ENCODE measurements around the gene UBE2N.

The UBE2N gene

DNA sequence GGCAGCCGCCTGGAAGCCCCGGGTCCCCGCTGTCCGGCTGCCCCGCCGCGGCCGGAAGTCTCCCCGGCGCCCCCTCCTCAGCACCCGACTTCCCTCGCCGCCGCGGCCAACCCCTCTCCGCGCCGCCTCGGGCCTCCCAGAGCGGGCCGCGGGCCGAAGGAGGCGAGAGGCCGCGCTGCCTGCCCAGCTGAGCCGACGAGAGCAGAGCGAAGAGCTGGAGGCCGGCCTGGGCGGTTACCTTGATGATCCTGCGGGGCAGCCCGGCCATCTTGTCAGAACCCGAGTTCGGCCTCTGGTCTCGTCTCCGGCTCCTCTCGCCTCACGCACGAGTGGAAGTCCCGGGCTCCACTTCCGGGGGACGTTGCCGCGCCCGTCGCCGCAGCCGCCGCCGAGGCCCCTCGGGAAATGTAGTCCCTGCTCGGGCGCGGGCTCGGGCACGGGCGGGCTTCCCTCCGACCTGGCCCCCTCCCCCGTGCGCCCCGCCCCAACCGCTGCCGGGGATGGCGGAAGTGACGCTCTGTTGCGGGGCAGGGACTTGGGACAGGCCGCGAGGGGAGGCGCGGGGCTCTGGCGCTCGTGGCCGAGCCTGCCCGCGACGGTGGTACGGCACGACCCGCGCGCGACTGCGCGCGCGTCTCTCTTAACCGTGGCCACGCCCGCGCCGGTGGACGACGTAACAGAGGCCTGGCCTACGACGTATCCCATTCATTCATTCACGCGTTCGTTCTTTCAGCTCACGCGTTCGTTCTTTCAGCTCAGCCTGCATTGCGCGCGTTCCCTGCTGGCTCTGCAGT lies at the start of gene UBE2N:
Gene UBE2N, minus strand, starts transcription at position 331 of the 794 bp plus-strand sequence. Its CDS starts 63 bp downstream, at position 268.
- DNase-seq (ENCODE audit: low read depth in 1 of 2, low spot score in 1 of 2) = peak; percentile 91 to 96

DNA sequence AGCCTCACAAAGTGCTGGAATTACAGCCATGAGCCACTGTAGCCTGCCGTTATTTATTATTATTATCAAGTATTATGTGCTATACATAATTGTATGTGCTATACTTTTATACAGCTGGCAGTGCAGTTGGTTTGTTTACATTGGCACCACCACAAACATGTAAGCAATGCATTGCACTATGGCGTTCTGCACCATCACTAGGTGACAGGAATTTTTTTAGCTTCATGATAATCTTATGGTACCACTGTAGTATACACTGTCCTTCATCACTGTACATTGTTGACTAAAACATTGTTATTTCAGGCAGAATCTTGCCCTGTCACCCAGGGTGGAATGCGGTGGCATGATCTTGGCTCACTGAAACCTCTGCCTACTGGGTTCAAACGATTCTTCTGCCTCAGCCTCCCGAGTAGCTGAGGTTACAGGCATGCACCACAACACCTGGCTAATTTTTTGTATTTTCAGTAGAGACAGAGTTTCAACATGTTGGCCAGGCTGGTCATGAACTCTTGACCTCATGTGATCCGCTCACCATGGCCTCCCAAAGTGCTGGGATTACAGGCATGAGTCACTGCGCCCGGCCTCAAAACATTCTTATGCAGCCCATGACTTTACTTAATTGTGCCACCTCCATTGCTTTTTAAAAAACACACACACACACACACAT lies 42.7 kb upstream of the UBE2N start:
- no peak for DNase-seq (ENCODE audit: low read depth in 1 of 2, low spot score in 1 of 2)

DNA sequence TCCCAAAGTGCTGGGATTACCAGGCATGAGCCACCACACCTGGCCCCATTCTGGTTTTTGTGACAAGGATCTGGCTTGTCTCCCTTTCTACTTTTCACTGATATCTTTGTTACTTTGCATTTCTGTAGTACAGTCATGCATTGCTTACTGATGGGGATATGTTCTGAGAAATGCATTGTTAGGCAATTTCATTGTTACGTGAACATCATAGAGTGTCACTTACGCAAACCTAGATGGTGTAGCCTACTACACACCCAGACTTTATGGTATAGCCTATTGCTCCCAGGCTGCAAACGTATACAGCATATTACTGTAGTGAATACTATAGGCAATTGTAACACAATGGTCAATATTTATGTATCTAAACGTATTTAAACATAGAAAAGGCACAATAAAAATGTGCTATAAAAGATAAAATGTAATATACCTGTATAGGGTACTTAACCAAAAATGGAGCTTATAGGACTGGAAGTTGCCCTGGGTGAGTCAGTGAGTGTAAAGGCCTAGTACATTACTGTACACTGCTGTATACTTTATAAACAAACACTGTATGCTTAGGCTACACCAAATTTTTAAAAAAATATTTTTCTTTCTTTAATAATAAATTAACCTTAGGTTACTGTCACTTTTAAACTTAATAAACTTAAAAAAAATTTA lies 41.5 kb upstream of the UBE2N start:
- DNase-seq (ENCODE audit: low read depth in 1 of 2, low spot score in 1 of 2) = no peak

- no peak for DNase-seq (ENCODE audit: low read depth in 1 of 2, low spot score in 1 of 2)
Measured at GRCh38 chr12:93482721-93483120, 41.0 kb upstream of the UBE2N start.

DNA sequence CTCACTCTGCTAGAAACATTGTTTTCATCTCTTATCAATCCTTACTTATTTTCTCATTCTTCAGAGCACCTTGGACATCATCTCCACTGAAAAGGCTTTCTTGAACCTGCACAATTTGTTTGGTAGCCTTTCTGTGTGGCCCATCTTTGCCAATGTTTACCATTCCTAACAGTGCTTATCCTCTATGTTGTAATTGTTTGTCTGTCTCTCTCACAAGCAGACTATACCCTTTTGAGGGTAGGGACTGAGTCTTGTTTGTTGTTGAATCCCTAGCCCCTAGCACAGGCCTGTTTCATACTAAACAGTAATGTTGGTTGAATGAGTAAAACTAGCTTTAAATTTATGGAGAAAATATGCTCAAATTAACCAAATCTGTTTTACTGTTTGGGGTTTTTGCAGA lies 34.8 kb upstream of the UBE2N start:
- DNase-seq (ENCODE audit: low read depth in 1 of 2, low spot score in 1 of 2) = no peak

DNA sequence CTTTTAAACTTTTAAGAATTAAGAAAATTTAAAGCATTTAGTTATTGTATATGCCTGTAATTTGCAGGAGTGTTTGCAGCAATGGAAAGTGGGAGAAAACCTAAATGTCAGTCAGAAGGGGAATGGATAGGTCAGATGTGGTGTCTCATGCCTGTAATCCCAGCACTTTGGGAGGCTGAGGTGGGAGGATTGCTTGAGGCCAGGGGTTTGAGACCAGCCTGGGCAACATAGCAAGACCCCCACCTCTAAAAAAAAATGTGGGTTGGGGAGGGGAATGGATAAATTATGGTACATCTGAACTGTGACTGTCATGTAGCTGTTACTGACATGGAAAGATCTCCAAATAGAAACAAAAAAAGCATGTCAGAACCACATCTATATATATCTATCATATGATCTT lies 27.6 kb upstream of the UBE2N start:
- no peak for DNase-seq (ENCODE audit: low read depth in 1 of 2, low spot score in 1 of 2)

DNA sequence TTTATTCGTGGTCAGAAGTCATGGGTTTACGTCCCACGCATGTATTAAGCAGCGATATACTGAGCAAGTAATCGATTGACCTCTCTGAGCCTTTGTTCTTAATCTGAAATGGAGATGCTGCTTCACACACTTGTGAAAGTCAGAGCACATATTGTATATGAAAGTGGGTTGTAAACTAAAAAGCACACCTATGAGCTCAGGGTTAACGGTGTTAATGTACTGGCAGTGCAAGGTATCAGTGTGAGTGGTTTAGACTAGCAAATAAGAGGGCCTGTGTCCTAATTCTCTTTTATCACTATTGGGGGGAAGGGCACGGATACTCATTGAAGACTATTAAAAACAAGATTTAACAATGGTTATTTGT lies 26.2 kb upstream of the UBE2N start:
- DNase-seq (ENCODE audit: low read depth in 1 of 2, low spot score in 1 of 2) = no peak

- peak; percentile 83 to 91 for DNase-seq (ENCODE audit: low read depth in 1 of 2, low spot score in 1 of 2)
Measured at GRCh38 chr12:93467351-93468007, 25.7 kb upstream of the UBE2N start, which contains the start of gene MRPL42. MRPL42 (plus strand) TSS chr12:93467514; CDS start chr12:93469286, 1,772 bp downstream.

- DNase-seq (ENCODE audit: low read depth in 1 of 2, low spot score in 1 of 2) = no peak
Measured at GRCh38 chr12:93466625-93467350, 25.0 kb upstream of the UBE2N start.

- no peak for DNase-seq (ENCODE audit: low read depth in 1 of 2, low spot score in 1 of 2)
Measured at GRCh38 chr12:93465841-93466240, 24.1 kb upstream of the UBE2N start.

GRCh38 chr12:93461503-93461902 lies 19.8 kb upstream of the UBE2N start:
- DNase-seq (ENCODE audit: low read depth in 1 of 2, low spot score in 1 of 2) = no peak

GRCh38 chr12:93460902-93461301 lies 19.2 kb upstream of the UBE2N start:
- DNase-seq (ENCODE audit: low read depth in 1 of 2, low spot score in 1 of 2) = no peak

GRCh38 chr12:93460003-93460402 lies 18.3 kb upstream of the UBE2N start:
- DNase-seq (ENCODE audit: low read depth in 1 of 2, low spot score in 1 of 2) = no peak

- no peak for DNase-seq (ENCODE audit: low read depth in 1 of 2, low spot score in 1 of 2)
Measured at GRCh38 chr12:93459097-93459496, 17.4 kb upstream of the UBE2N start.

GRCh38 chr12:93456077-93456476 lies 14.3 kb upstream of the UBE2N start:
- no peak for DNase-seq (ENCODE audit: low read depth in 1 of 2, low spot score in 1 of 2)

DNA sequence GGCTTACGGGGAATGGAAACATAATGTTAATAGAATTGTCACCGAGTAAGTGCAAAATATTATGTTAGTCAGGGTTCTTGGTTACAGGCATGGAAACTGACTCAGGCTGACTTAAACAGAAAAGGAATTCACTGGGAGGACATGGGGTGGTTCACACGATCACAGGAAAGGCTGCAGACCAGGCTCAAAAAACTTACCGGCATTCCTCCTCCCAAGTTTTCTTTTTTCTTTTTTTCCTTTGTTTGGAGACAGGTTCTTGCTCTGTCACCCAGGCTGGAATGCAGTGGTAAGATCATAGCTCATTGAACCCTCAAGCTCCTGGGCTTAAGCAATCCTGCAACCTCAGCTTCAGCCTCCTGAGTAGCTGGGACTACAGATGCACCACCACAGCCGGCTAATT lies 11.9 kb upstream of the UBE2N start:
- no peak for DNase-seq (ENCODE audit: low read depth in 1 of 2, low spot score in 1 of 2)

- no peak for DNase-seq (ENCODE audit: low read depth in 1 of 2, low spot score in 1 of 2)
Measured at GRCh38 chr12:93451423-93452158, 9.8 kb upstream of the UBE2N start.

GRCh38 chr12:93449277-93449676 lies 7.5 kb upstream of the UBE2N start:
- DNase-seq (ENCODE audit: low read depth in 1 of 2, low spot score in 1 of 2) = no peak

DNA sequence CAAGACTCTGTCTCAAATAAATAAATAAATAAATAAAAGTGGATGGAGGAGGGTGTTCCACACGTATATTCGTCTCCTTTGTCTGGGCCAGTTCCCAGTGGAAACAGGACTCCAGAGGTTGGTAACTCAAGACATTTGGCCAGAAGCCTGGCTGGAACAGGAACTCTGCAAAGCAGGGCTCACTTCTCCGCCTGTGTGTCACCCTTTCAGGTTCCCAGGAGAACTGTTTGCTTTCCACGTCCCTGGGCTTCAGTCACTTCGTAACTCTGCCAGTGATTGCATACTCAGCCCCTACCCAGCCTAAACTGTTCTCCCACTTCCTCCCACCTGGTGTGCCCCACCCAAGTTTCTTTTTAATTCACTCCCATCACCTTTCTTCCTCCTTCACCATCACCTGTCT lies 7.0 kb upstream of the UBE2N start:
- DNase-seq (ENCODE audit: low read depth in 1 of 2, low spot score in 1 of 2) = no peak

All from stimulated activated CD4-positive, alpha-beta T cell treated with anti-CD3 and anti-CD28 coated beads, Interleukin-15, amount 100 ng/mL, for 1 hour (primary cell).